GM19452 (cell line): Measurements from ENCODE around the gene CAPSL.
A peak's percentile ranks its signal among the peaks of the same experiment; 100 is the strongest.
"Not testable (repeated sequence)": the region's sequence is repeated elsewhere in the genome, so short reads cannot be mapped to it uniquely, and the experiment has no call there.

Experiments
- ATAC-seq: cut with Tn5 transposase; IDR thresholded peaks from one replicate; pipeline ENCODE4 v1.9.1; 2021; ENCODE audit not compliant: unreplicated experiment

Gene CAPSL

GRCh38 chr5:35908228-35908627, 30.2 kb downstream of the CAPSL start:
- ATAC-seq, result no peak

GRCh38 chr5:35904443-35905132, 33.8 kb downstream of the CAPSL start:
- ATAC-seq, result peak; percentile 40

GRCh38 chr5:35903631-35904203, 34.7 kb downstream of the CAPSL start:
- ATAC-seq, result no peak

- peak; percentile 58 for ATAC-seq
Observed at GRCh38 chr5:35902046-35902672, 36.3 kb downstream of the CAPSL start.

DNA sequence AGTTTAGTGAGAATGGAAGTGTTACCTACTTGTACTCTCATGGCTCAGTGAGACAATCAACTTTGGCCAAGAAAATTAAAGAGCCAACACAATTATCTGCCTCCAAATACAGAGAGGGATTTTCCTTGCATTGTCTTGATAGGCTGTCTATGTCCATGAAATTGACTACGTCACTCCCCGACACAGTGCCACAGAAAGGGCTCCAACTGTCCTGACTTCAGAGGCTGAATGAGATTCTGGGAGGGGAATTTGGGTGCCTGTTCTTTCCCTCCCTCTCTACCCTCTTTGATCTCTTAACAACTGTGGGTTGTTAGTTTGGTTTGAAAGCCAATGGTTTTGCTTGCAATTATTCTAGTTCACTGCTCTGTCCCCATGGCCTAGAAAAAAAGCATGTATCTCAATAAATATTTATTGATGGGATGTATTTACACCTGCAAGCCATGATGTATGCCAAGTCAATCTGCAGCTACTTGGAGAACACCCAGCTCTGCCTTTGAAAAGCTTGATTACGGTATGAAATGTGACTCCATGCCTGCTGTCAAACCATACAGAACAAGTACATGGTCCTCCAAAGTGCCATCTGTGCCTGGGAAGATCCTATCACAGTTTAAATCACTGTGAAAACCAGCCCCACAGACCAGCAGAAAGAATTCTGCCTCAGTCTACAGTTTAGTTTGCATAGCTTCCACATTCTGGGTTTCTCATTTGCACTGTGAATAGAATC, 37.3 kb downstream of the CAPSL start:
- ATAC-seq, result no peak

GRCh38 chr5:35899800-35900199, 38.6 kb downstream of the CAPSL start:
- ATAC-seq, result no peak

DNA sequence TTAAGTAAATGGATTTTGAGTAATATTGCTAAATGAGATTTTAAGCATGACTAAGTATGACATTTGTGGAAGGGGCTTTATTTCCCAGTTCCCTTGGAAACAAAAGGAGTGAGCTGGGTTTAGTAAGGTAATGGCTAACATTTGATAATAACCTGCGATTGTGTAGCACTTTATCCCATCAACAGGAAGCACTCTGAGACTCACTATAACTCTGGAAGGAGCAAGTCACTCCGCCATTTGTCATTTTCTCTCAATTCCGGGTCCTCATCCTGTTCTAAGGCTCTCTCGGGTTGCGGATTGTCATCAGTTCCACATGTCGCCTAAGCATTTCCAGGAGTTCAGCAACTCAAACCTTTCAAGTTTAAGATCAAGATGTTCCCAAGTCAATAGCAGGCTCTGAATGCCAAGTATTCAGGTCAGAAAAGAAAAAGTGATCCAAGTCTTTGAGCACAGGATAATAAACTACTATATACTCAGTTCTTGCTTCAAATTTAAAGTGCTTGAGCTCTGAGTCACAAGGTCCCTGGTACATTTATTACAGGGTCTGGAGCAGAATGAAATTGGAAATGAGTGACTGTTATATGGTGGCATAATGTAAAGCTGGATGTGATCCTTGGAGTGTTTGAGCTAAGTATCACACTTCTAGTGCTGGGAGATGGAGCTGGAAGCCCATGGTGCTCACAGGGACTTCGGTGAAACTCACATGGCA, 39.3 kb downstream of the CAPSL start:
- ATAC-seq, result no peak

DNA sequence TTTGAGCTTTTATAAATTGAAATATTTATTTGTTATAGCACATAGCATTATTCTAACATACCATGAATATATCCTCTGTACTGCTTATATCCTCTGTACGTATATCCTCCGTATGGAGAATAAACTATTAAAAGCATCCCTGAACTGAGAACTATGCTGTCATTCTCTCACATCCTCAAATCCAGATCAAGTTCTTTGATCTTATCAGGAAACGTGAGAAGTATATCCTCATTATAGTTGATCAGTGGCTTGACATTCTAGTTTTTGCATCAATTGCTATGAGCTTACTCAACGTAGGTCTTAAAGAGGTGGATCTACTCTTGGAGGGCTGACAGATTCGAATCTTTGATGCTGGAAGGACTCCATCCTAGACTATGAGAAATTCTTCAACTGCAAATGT, 44.3 kb downstream of the CAPSL start:
- ATAC-seq, result no peak

GRCh38 chr5:35892799-35893198, 45.6 kb downstream of the CAPSL start:
- not testable (repeated sequence) for ATAC-seq

- no peak for ATAC-seq
Observed at GRCh38 chr5:35890021-35891020, 48.1 kb downstream of the CAPSL start.

- no peak for ATAC-seq
Observed at GRCh38 chr5:35887321-35888100, 50.9 kb downstream of the CAPSL start.

- no peak for ATAC-seq
Observed at GRCh38 chr5:35886381-35886780, 52.0 kb downstream of the CAPSL start.

GRCh38 chr5:35884773-35885172, 53.6 kb downstream of the CAPSL start:
- ATAC-seq, result no peak

DNA sequence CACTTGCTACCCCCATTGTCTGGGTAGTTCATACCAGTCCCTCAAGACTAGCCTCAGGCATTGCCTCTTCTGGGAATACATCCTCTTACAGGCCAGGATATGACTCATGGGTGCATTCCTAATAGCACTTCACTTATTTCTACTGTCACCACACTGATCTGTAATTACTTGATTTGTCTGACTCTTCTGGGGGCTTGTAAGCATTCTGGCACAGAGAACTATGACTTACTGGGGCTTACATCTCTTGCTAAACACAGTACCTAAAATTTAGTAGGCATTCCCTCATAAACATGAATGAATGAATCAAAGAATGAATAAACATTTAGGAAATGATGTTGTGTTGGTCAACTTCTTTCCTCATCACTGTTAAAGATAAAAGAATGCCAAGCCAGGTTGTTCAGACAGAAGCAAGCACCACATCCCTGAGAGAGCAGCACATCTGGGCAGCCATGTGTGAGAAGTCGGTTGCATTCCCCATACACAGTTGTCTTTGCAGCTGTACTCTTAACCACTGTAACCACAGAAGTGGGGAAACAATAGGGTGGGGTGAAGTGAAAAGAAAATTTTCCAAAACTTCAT, 54.1 kb downstream of the CAPSL start:
- ATAC-seq, result no peak

DNA sequence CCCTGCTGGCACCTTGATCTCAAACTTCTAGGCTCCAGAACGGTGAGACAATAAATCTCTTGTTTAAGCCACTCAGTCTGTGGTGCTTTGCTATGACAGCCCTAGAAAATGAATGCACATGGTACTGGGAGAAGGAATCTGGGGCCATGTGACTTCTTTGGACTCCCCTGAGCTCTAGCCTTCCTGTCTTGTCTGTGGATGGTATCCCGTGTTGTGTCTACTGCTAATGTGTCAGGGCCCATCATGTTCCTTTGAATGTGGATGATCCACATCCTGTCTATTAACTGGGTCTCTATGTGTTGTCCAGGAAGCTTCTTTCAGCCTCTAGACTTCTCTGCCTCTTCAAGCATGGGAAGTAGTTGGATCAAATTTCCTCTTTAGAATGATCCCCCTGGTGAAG, 56.7 kb downstream of the CAPSL start:
- ATAC-seq, result no peak

- ATAC-seq, result no peak
Observed at GRCh38 chr5:35880156-35880555, 58.3 kb downstream of the CAPSL start.

GRCh38 chr5:35879649-35880048, 58.8 kb downstream of the CAPSL start:
- ATAC-seq, result no peak

DNA sequence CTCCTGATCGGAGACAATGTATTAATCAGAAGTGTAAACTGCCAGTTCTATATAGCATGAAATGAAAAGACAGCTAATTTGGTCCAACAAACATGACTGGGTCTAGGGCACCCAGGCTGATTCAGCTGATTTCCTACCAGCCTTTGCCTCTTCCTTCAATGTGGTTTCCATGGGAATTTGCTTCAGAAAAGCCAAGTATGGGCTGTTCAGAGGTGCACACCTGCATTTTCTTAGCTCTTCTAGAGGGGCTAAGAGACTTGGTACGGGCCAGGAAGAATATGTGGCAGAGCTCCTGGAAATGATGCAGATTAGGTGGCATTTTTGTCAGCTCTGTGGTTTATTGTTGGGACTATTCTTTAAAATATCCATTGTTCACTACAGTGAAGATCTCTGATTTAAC, 59.3 kb downstream of the CAPSL start:
- no peak for ATAC-seq

GRCh38 chr5:35878079-35878478, 60.3 kb downstream of the CAPSL start:
- no peak for ATAC-seq
